Mucosa of stomach (tissue), 1 donor: ENCODE data around the gene VAPB.

ENCODE experiments used
- H3K27me3 ChIP-seq: one replicate; pipeline ENCODE4 v1.7.0; 2013; ENCODE audit warnings: mild to moderate bottlenecking, low read length; ENCODE audit not compliant: control insufficient read depth, insufficient read depth
- H3K36me3 ChIP-seq: one replicate; pipeline ENCODE4 v1.7.0; 2013; ENCODE audit warnings: low read length; ENCODE audit not compliant: control insufficient read depth, insufficient read depth
- H3K4me1 ChIP-seq: one replicate; pipeline ENCODE4 v1.7.0; 2013; ENCODE audit warnings: mild to moderate bottlenecking, low read length; ENCODE audit not compliant: control insufficient read depth, insufficient read depth
- H3K4me3 ChIP-seq: one replicate; pipeline ENCODE4 v1.7.0; 2013; ENCODE audit warnings: low read length
- H3K9ac ChIP-seq: one replicate; pipeline ENCODE4 v1.7.0; 2013; ENCODE audit warnings: mild to moderate bottlenecking, low read length, moderate library complexity
- H3K9me3 ChIP-seq: one replicate; pipeline ENCODE4 v1.7.0; 2013; ENCODE audit warnings: mild to moderate bottlenecking, low read length, moderate library complexity; ENCODE audit not compliant: control insufficient read depth
- donor health status: Pancreatic carcinoma.

VAPB gene

DNA sequence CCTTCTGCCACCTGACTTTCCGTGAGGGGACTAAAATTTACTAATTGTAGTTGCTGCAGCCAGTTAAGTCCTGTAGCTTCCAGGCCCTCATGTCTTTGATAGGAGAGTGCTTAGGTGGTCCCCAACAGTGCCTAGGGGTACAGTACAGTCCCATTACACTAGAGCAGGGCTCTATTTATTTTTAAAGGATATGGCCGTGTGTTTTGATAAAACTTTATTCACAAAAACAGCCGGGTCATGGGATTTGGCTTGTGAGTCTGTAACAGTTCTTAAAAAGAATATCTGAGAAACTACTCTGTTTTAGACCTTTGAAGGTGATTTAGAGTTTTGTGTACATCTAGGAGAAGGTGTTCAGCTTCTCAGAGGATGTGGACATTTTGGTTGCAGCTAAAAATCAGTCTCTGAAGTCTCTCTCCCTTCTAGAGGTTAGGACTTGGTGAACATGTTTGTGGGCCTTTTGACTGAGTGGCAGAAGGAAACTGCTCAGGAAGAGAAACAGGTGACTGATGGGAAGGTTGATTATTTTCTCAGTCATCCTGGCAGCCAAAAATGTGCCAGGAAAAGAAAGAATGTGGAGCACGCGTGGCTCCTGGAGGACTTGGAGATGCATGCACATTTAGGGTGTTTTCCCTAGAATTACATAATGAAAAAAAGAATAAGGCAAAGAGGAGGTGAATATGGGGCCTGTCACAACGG lies 57.4 kb downstream of the VAPB start:
- Histone ChIP-seq H3K9ac (no peak overlapping the region), H3K9me3 (no peaks in the 10 kb centered on the region), H3K36me3 (peaks cover 4% of the 10 kb centered on the region), H3K4me1 (no peaks in the 10 kb centered on the region), H3K4me3 (no peak overlapping the region), H3K27me3 (no peaks in the 10 kb centered on the region)

DNA sequence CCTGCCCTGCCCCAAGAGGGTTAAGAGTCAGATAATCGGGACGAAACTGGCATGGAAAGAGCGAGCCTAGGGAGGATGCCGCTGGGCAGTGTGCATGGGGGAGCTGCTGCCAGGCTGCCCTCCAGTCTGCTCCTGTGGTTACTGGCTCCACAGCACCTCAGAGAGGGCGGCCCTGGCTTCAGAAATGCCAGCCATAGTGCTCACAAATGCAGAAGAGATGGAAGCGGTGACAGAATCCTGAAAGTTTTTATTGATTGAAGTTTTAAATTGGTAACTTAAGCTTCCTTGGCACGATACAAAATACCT lies 57.9 kb downstream of the VAPB start:
- Histone ChIP-seq H3K4me3 (no peak overlapping the region), H3K9ac (no peak overlapping the region), H3K36me3 (peaks cover 3% of the 10 kb centered on the region), H3K9me3 (no peaks in the 10 kb centered on the region), H3K4me1 (no peaks in the 10 kb centered on the region), H3K27me3 (no peaks in the 10 kb centered on the region)

DNA sequence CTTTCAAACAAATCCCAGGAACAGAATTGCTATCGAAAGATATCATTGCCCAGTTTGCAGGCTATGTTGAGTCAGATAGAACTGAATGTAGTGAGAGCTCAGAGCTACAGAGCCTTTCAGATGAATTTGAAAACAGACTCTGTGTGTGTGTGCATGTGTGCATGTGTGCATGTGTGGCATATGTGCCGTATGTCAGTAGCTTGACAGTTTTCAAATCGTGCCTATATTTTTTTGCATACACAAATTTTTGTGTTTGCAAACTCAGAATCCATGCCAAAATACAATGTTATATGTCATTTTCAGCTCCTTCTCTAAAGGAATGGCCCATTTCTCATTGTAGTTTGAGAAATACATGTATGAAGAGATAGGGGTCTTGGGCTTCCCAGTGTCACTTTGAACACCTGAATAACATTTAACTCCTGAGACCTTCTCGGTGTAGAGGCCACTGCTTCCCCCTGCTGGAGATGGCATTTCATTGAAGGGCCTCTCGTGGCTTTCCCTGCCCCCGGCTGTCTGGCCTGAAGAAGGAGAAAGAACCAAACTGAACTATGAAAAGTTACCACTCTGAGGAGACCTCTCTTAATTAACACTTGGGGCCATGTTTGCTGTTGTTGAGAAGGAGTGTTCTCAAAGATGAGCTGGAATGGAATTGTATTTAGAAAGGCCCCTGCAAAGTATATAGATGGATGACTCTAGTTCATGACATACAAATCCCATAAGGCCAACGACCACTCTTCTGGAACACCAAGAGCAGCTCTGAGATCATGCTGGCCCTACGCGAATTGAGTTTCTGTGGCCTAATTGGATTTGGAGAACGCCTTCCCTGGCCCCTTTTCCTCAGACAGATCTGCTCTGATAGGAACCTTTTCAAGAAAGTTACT lies 58.7 kb downstream of the VAPB start:
- no peaks in the 10 kb centered on the region for H3K36me3 ChIP-seq
- H3K9ac ChIP-seq: no peak overlapping the region
- no peak overlapping the region for H3K4me3 ChIP-seq
- H3K4me1 ChIP-seq: no peaks in the 10 kb centered on the region
- H3K9me3 ChIP-seq: no peaks in the 10 kb centered on the region
- H3K27me3 ChIP-seq: no peaks in the 10 kb centered on the region

DNA sequence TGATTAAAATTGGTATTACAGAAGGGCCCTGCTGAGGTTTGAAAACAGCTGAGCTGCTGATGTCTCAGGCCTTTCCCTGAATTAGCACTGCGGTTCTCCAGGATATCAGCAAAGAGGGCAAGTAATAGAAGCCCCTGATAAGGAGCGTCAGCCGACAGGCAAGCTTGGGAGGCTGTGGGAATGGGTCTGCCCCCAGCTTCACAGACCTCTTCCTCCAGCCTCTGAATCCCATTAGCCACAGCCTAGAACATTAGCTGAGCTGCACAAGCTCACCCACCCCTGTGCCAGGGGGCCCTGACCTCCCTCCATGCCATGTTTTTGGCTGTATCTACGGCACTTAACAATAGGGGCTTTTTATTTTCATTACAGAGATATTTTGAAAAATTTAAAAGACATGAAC lies 59.9 kb downstream of the VAPB start:
- Histone ChIP-seq H3K27me3 (no peaks in the 10 kb centered on the region), H3K9me3 (no peaks in the 10 kb centered on the region), H3K4me3 (no peak overlapping the region), H3K9ac (no peak overlapping the region), H3K36me3 (no peaks in the 10 kb centered on the region), H3K4me1 (no peaks in the 10 kb centered on the region)

GRCh38 chr20:58449681-58450221 lies 60.7 kb downstream of the VAPB start:
- no peaks in the 10 kb centered on the region for H3K27me3 ChIP-seq
- no peaks in the 10 kb centered on the region for H3K36me3 ChIP-seq
- H3K4me3 ChIP-seq: no peak overlapping the region
- no peaks in the 10 kb centered on the region for H3K9me3 ChIP-seq
- no peaks in the 10 kb centered on the region for H3K4me1 ChIP-seq
- H3K9ac ChIP-seq: no peak overlapping the region

DNA sequence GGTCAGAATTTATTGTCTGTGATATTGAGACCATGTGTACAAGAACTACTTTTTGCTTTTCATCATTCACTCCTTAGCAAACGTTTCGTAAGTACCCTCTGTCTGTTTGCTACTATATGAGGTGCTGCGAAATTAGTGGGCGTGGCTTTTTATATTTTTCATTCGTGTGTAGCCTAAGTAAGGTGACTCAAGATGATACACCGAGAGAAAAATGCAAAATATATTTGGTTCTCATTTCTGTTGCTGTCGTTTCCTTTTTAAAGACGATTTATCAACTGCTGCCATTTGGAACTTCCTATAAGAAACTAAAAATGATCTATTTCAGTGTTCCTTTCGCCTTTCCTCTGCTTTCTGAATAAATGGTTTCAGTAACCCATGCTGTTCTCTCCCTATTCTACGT lies 61.2 kb downstream of the VAPB start:
- no peaks in the 10 kb centered on the region for H3K4me1 ChIP-seq
- no peak overlapping the region for H3K9ac ChIP-seq
- no peaks in the 10 kb centered on the region for H3K9me3 ChIP-seq
- no peaks in the 10 kb centered on the region for H3K36me3 ChIP-seq
- H3K4me3 ChIP-seq: no peak overlapping the region
- H3K27me3 ChIP-seq: no peaks in the 10 kb centered on the region

- H3K27me3 ChIP-seq: no peaks in the 10 kb centered on the region
- no peak overlapping the region for H3K9ac ChIP-seq
- H3K36me3 ChIP-seq: no peaks in the 10 kb centered on the region
- no peak overlapping the region for H3K4me3 ChIP-seq
- no peaks in the 10 kb centered on the region for H3K4me1 ChIP-seq
- no peaks in the 10 kb centered on the region for H3K9me3 ChIP-seq
Observed at GRCh38 chr20:58452667-58453255, 63.7 kb downstream of the VAPB start.

DNA sequence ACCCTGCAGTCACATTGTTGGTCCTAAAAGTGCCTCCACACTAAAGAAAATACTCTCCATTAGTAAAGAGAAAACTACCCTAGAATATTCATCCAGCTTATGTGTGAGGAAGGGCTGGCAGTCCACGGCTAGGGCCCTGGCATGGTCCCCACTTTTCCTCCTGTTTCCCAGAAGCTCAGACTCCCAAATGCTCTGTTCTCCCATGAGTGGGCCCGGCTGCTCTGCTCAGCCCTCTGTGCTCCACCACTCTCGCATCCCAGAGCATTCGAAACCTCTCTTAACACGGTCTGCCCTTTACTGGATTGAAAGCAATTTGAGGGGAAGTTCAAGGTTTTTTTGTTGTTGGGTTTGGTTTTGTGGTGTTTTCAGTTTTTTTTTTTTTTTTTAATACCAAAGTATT lies 64.4 kb downstream of the VAPB start:
- H3K9me3 ChIP-seq: no peaks in the 10 kb centered on the region
- no peak overlapping the region for H3K9ac ChIP-seq
- H3K4me3 ChIP-seq: no peak overlapping the region
- no peaks in the 10 kb centered on the region for H3K27me3 ChIP-seq
- no peaks in the 10 kb centered on the region for H3K4me1 ChIP-seq
- H3K36me3 ChIP-seq: no peaks in the 10 kb centered on the region

- H3K4me3 ChIP-seq: no peak overlapping the region
- H3K27me3 ChIP-seq: no peaks in the 10 kb centered on the region
- H3K9me3 ChIP-seq: no peaks in the 10 kb centered on the region
- no peaks in the 10 kb centered on the region for H3K36me3 ChIP-seq
- H3K4me1 ChIP-seq: no peaks in the 10 kb centered on the region
- H3K9ac ChIP-seq: no peak overlapping the region
Observed at GRCh38 chr20:58454460-58454859, 65.4 kb downstream of the VAPB start.

DNA sequence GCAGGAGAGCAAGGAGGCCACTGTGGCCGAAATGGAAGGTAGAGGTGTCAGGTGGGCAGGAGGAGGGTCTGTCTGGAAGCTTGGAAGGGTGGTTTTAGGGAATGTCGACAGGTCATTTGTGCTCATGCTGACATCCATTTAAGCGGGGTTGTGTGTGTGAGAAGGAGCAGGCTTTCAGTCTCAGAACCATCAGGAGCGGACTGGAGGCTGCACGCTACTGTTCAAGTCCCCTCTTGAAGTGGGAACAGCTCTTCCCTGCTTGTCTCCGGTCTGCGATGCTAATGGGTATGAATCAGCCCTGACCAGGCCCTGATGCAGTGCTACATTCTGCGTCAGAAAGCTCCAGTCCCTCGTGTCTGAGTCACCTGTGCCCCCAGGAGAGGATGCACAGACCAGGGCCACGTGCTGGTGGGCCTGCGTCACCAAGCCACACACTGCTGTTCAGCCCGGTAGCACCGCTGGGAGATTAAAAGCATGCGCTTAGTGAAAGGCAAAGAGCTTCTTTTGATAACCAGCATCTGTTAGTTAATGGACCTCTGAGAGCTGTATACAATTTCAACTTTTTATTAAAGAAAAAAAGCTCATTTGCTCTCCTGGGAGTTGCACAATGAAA lies 68.2 kb downstream of the VAPB start:
- Histone ChIP-seq H3K9ac (no peak overlapping the region), H3K4me1 (no peaks in the 10 kb centered on the region), H3K4me3 (no peak overlapping the region), H3K36me3 (no peaks in the 10 kb centered on the region), H3K27me3 (no peaks in the 10 kb centered on the region), H3K9me3 (no peaks in the 10 kb centered on the region)

- H3K27me3 ChIP-seq: no peaks in the 10 kb centered on the region
- no peaks in the 10 kb centered on the region for H3K36me3 ChIP-seq
- no peaks in the 10 kb centered on the region for H3K4me1 ChIP-seq
- no peak overlapping the region for H3K9ac ChIP-seq
- no peak overlapping the region for H3K4me3 ChIP-seq
- H3K9me3 ChIP-seq: no peaks in the 10 kb centered on the region
Observed at GRCh38 chr20:58458342-58459057, 69.5 kb downstream of the VAPB start.
